Caco-2 (cell line): ENCODE results near the gene ITM2C. TPM values are rescaled to one million over a fixed set of nuclear protein-coding genes. Genes with fewer than 3 reads are reported as not detected.
A peak's percentile ranks its signal among the peaks of the same experiment; 100 is the strongest.

Experiments used
- BruUV-seq: library from RNA; stranded (reverse); fragments of 400-500 nt; replicated peaks from 2 replicates; lab custom pipeline; 2021; lab: Mats Ljungman, UMichigan
- CTCF ChIA-PET: fragments of 300-600 bp; sonication (Branson Sonifier 250); formaldehyde crosslinking; loops from one replicate; lab custom pipeline; 2022; ENCODE audit warnings: antibody characterized with exemption; lab: Charles Lee
- POLR2A ChIA-PET: fragments of 300-600 bp; sonication (Branson Sonifier 250); formaldehyde crosslinking; loops from one replicate; lab custom pipeline; 2022; ENCODE audit warnings: antibody characterized with exemption; lab: Charles Lee
- DNase-seq, 2 experiments: peaks; one replicate each; pipeline versions ENCODE4 v3.0.0 to v3.0.0-alpha.2; 2020 to 2022
- H3K27me3 ChIP-seq: replicated peaks from 2 replicates; pipeline ENCODE4 v1.6.0; 2011; ENCODE audit warnings: low read length; ENCODE audit not compliant: control insufficient read depth, insufficient read depth
- H3K36me3 ChIP-seq: 2 replicates; pipeline ENCODE4 v1.5.1; 2011; ENCODE audit warnings: low read length; ENCODE audit not compliant: control insufficient read depth, insufficient read depth
- H3K4me1 ChIP-seq: fragments of 250-450 bp; sonication (Bioruptor Pico); 2 replicates; pipeline ENCODE4 v1.5.1; 2020; ENCODE audit warnings: mild to moderate bottlenecking
- H3K4me3 ChIP-seq: 2 replicates; pipeline ENCODE4 v1.5.1; 2011; ENCODE audit warnings: low read depth, mild to moderate bottlenecking, control low read depth, low read length
- H3K9me3 ChIP-seq: fragments of 250-450 bp; sonication (Bioruptor Pico); 2 replicates; pipeline ENCODE4 v1.5.1; 2020; ENCODE audit warnings: mild to moderate bottlenecking, moderate library complexity
- H3K27ac Mint-ChIP-seq: one replicate; pipeline ENCODE4 v1.8.0; 2022; ENCODE audit warnings: mixed read lengths; ENCODE audit not compliant: unreplicated experiment
- H3K27me3 Mint-ChIP-seq: one replicate; pipeline ENCODE4 v1.8.0; 2022; ENCODE audit warnings: mixed read lengths; ENCODE audit not compliant: insufficient read depth, unreplicated experiment
- H3K36me3 Mint-ChIP-seq: one replicate; pipeline ENCODE4 v1.8.0; 2022; ENCODE audit warnings: mild to moderate bottlenecking, mixed read lengths; ENCODE audit not compliant: insufficient read depth, unreplicated experiment
- H3K4me1 Mint-ChIP-seq: one replicate; pipeline ENCODE4 v1.8.0; 2022; ENCODE audit warnings: low read depth, mixed read lengths; ENCODE audit not compliant: unreplicated experiment
- H3K4me3 Mint-ChIP-seq: one replicate; pipeline ENCODE4 v1.8.0; 2022; ENCODE audit warnings: mild to moderate bottlenecking, moderate library complexity, mixed read lengths; ENCODE audit not compliant: unreplicated experiment
- H3K9me3 Mint-ChIP-seq: one replicate; pipeline ENCODE4 v1.8.0; 2022; ENCODE audit warnings: mixed read lengths; ENCODE audit not compliant: unreplicated experiment
- CTCF ChIP-seq, 2 experiments: fragments of 200-600 bp in 1 of 2; IDR thresholded peaks; 1 replicate in 1 of 2; 2 replicates in 1 of 2; pipeline versions ENCODE4 v1.5.1 to v1.8.0; 2011 to 2022; ENCODE audit warnings: antibody characterized with exemption in 1 of 2, control low read depth in 1 of 2, inconsistent platforms in 1 of 2, low read depth in 1 of 2, low read length in 1 of 2, mild to moderate bottlenecking in 1 of 2, moderate library complexity in 1 of 2; ENCODE audit not compliant: insufficient read depth in 1 of 2, severe bottlenecking in 1 of 2, unreplicated experiment in 1 of 2
- intact Hi-C: fragments of 100-400 bp; cut with micrococcal nuclease; formaldehyde crosslinking; loops from one replicate; pipeline ENCODE4 v1.10.0; 2022; ENCODE audit not compliant: unreplicated experiment
- total RNA-seq: library from RNA; stranded (reverse); gene quantifications from 2 replicates; pipeline ENCODE4 v1.2.3, GENCODE V29; 2022

The ITM2C gene
- total RNA-seq, 1 experiment from 2014 or later, result 136 TPM

GRCh38 chr2:230862292-230862691 is 2.5 kb upstream of the ITM2C start:
- Mint-ChIP-seq H3K9me3 (no peaks in the 10 kb centered on the region), H3K4me1 (peaks cover 7% of the 10 kb centered on the region), H3K27ac (no peak overlapping the region), H3K4me3 (no peak overlapping the region), H3K36me3 (no peaks in the 10 kb centered on the region), H3K27me3 (peaks cover 4% of the 10 kb centered on the region)
- Histone ChIP-seq H3K36me3 (no peaks in the 10 kb centered on the region), H3K27me3 (no peaks in the 10 kb centered on the region), H3K4me3 (no peak overlapping the region), H3K9me3 (no peaks in the 10 kb centered on the region), H3K4me1 (0 out of 2 replicates have a peak, but pooled peaks cover 4% of the 10 kb centered on the region)
- no peak for TF ChIP-seq CTCF (IDR thresholded peaks at IDR 0.05; ENCODE audit: insufficient read depth in 1 of 2, low read depth in 1 of 2, low read length in 1 of 2, severe bottlenecking in 1 of 2, unreplicated experiment in 1 of 2)
- no TSS peak for BruUV-seq
- no peak for DNase-seq
- ChIA-PET POLR2A (no interaction called here), CTCF (interaction anchor here (0.7 kb wide), 1 partner anchor 38 kb away, joined by 3 read pairs; no protein-coding TSS in a partner anchor)
- intact Hi-C loops, result no loop called here

- Mint-ChIP-seq H3K9me3 (no peaks in the 10 kb centered on the region), H3K27ac (no peak overlapping the region), H3K4me1 (peaks cover 7% of the 10 kb centered on the region), H3K4me3 (no peak overlapping the region), H3K36me3 (no peaks in the 10 kb centered on the region), H3K27me3 (no peaks in the 10 kb centered on the region)
- no peaks in the 10 kb centered on the region for H3K9me3 ChIP-seq
- POLR2A ChIA-PET, result no interaction called here
- CTCF ChIA-PET, result no interaction called here
- H3K4me1 ChIP-seq, result 0 out of 2 replicates have a peak, but pooled peaks cover 4% of the 10 kb centered on the region
- no peak for DNase-seq
- BruUV-seq, result no TSS peak
- TF ChIP-seq CTCF (IDR thresholded peaks at IDR 0.05; ENCODE audit: insufficient read depth in 1 of 2, low read depth in 1 of 2, low read length in 1 of 2, severe bottlenecking in 1 of 2, unreplicated experiment in 1 of 2), result no peak
- H3K36me3 ChIP-seq, result no peaks in the 10 kb centered on the region
- intact Hi-C loops, result no loop called here
- no peak overlapping the region for H3K4me3 ChIP-seq
- H3K27me3 ChIP-seq, result no peaks in the 10 kb centered on the region
Measured at GRCh38 chr2:230863031-230863430, 1.7 kb upstream of the ITM2C start.

- H3K4me1 ChIP-seq, result peaks cover 9% of the 10 kb centered on the region; the same call in 1 of the 2 replicates
- H3K36me3 ChIP-seq, result no peaks in the 10 kb centered on the region
- Mint-ChIP-seq H3K27ac (no peak overlapping the region), H3K27me3 (no peaks in the 10 kb centered on the region), H3K4me3 (peak overlapping the region; percentile 92), H3K9me3 (no peaks in the 10 kb centered on the region), H3K36me3 (no peaks in the 10 kb centered on the region), H3K4me1 (peaks cover 7% of the 10 kb centered on the region)
- no peaks in the 10 kb centered on the region for H3K9me3 ChIP-seq
- no peaks in the 10 kb centered on the region for H3K27me3 ChIP-seq
- no TSS peak for BruUV-seq
- CTCF ChIA-PET, result no interaction called here
- POLR2A ChIA-PET, result no interaction called here
- intact Hi-C loops, result loop anchor here (1.0 kb wide), 1 partner anchor 124 kb away; no protein-coding TSS in a partner anchor
- no peak for DNase-seq
- H3K4me3 ChIP-seq, result no peak overlapping the region
- TF ChIP-seq CTCF (IDR thresholded peaks at IDR 0.05; ENCODE audit: insufficient read depth in 1 of 2, low read depth in 1 of 2, low read length in 1 of 2, severe bottlenecking in 1 of 2, unreplicated experiment in 1 of 2), result no peak
Measured at GRCh38 chr2:230863442-230864121, 1.2 kb upstream of the ITM2C start.
